GM12892 (cell line): Measurements from ENCODE around the gene NKAIN2.

Experiments
- POLR2A ChIP-seq: IDR thresholded peaks from 2 replicates; pipeline ENCODE4 v1.6.1; 2011; ENCODE audit warnings: low read depth, low read length, control low read depth
- TAF1 ChIP-seq: IDR thresholded peaks from 2 replicates; pipeline ENCODE4 v1.6.1; 2011; ENCODE audit warnings: low read depth, mild to moderate bottlenecking, control low read depth, low read length, borderline replicate concordance

DNA sequence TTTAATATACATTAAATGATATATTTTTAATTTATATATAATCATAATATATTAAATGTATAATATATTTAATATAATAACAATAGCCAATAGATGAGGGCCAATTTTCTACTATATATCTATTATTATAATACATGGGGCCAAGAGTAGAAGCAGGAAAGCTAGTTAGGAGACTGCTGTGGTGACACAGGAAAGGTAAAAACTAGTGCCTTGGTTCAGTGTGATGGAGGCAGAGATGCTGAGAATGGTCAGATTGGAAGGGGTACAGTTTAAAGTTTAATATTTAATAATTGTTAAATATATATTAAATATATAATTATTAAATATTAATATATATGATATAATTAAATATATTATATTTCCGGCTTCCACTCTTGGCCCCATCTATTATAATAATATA lies 1055.7 kb downstream of the NKAIN2 start:
- TF ChIP-seq TAF1 (no peak), POLR2A (no peak)
